HFF-Myc (cell line): ENCODE measurements around the gene SLC13A2.

Experiments used
- DNase-seq: peaks from one replicate; pipeline ENCODE4 v3.0.0-alpha.2; 2011; ENCODE audit warnings: low read depth; ENCODE audit errors: extremely low read depth
- H3K4me3 ChIP-seq: replicated peaks from 2 replicates; pipeline ENCODE4 v1.5.1; 2011; ENCODE audit warnings: low read depth, mild to moderate bottlenecking, control low read depth, low read length
- CTCF ChIP-seq: IDR thresholded peaks from 2 replicates; pipeline ENCODE4 v1.5.1; 2012; ENCODE audit warnings: mild to moderate bottlenecking, low read depth, low read length, control low read depth; ENCODE audit errors: missing control alignments

The SLC13A2 gene

GRCh38 chr17:28530250-28530649 is 56.8 kb downstream of the SLC13A2 start:
- no peak for DNase-seq
- no peak overlapping the region for H3K4me3 ChIP-seq
- TF ChIP-seq CTCF, result no peak

GRCh38 chr17:28530926-28531325 is 57.5 kb downstream of the SLC13A2 start:
- no peak overlapping the region for H3K4me3 ChIP-seq
- DNase-seq, result no peak
- no peak for TF ChIP-seq CTCF

- no peak for TF ChIP-seq CTCF
- no peak for DNase-seq
- no peak overlapping the region for H3K4me3 ChIP-seq
Measured at GRCh38 chr17:28532050-28532960, 58.9 kb downstream of the SLC13A2 start.

- no peak overlapping the region for H3K4me3 ChIP-seq
- DNase-seq, result no peak
- TF ChIP-seq CTCF, result no peak
Measured at GRCh38 chr17:28533091-28533807, 59.8 kb downstream of the SLC13A2 start.

GRCh38 chr17:28534740-28535375 is 61.4 kb downstream of the SLC13A2 start:
- no peak for DNase-seq
- H3K4me3 ChIP-seq, result no peak overlapping the region
- TF ChIP-seq CTCF, result no peak

- TF ChIP-seq CTCF, result no peak
- no peak for DNase-seq
- H3K4me3 ChIP-seq, result no peak overlapping the region
Measured at GRCh38 chr17:28536532-28537218, 63.2 kb downstream of the SLC13A2 start.
